ENCODE data around the gene SCRN3. TPM values are rescaled to one million over a fixed set of nuclear protein-coding genes. Genes with fewer than 3 reads are reported as not detected.

SCRN3 gene
- total RNA-seq (2021; ENCODE audit: unreplicated experiment) (7.7 TPM), Bru-seq, nascent RNA (percentile 50 among the genes with signal in this experiment), BruChase-seq, experiment 1, labeled RNA remaining after a 6-hour chase (percentile 55 among the genes with signal in this experiment), BruChase-seq, experiment 2, labeled RNA remaining after a 2-hour chase (percentile 56 among the genes with signal in this experiment)
- polyA plus RNA-seq (2012) = 3.3 and 6.5 TPM in 2 replicates
- long read RNA-seq, partial matches to known transcripts = 1 of 14 reads
- long read RNA-seq, other reads (novel, unspliced or antisense) = 9 of 14 reads

DNA sequence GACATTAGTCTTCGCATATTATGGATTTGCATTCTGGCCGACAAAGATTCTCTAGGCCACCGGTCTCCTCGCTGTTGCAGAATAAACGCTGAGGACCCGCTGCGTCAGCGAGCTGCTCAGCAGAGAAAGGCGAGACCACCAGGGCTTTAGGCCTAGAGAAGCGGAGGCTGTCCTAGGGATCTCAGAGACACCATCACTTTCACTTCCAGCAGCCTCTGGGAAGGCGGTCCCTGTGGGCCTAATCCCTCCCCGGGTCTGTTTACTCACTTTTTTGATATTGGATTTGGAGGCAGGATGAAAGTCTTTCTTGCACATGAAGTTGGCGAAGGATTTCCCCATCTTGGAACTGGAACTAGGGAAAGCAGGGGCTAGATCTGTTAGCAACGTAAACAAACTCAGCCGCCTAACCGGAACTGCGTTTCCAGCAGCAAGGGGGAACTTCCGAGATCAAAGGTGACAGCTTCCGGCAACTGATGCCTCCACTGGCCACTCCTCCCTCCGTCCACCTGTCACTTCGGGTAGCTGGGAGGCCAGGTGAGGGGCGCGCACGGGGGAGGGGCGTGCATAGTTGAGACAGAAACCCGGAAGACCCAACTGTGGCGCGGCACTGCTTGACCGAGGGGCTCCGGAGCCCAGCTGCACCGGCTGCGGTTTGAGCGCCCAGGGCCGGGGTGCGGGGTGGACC lies at the start of gene SCRN3:
TSS of gene SCRN3 (plus strand) at position 447 of the 685 bp plus-strand sequence. CDS start 2,554 bp downstream, outside the sequence.
- RAD21 ChIA-PET (ENCODE audit: low non-redundant PET in 1 of 2, low total read pairs in 2 of 2, uncharacterized antibody in 2 of 2, unreplicated experiment in 2 of 2) = no interaction called here
- Histone ChIP-seq H4K20me1 (ENCODE audit: insufficient read depth) (no peaks in the 10 kb centered on the region), H3K27me3 (ENCODE audit: insufficient read depth, low read length) (no peaks in the 10 kb centered on the region), H3K79me2 (ENCODE audit: insufficient read depth, low read length) (peaks cover 22% of the 10 kb centered on the region), H2AFZ (ENCODE audit: low read depth, low read length, poor library complexity, severe bottlenecking) (peak within 1 kb of the TSS; percentile 89), H3K4me2 (ENCODE audit: low read length) (peak within 1 kb of the TSS; percentile 96), H3K36me3 (ENCODE audit: control insufficient read depth in 1 of 2, insufficient read depth in 2 of 2, low read length in 2 of 2) (no peaks in the 10 kb centered on the region), H3K9me3 (ENCODE audit: control insufficient read depth in 1 of 2, insufficient read depth in 1 of 2, low read depth in 1 of 2, low read length in 2 of 2) (no peaks in the 10 kb centered on the region), H3K9ac (ENCODE audit: low read length) (peak within 1 kb of the TSS; percentile 74), H3K4me1 (ENCODE audit: control insufficient read depth in 1 of 2, insufficient read depth in 2 of 2, low read length in 2 of 2) (peaks cover 7 to 11% of the 10 kb centered on the region in 2 experiments; a peak in 3 of 4 replicates), H3K27ac (ENCODE audit: low read depth, low read length) (peak within 1 kb of the TSS; percentile 51), H3K4me3 (replicated peaks in 1 of 2; ENCODE audit: low read depth in 1 of 2, low read length in 2 of 2) (peak within 1 kb of the TSS; percentile 71 to 99), H3K9me2 (ENCODE audit: insufficient read depth) (no peaks in the 10 kb centered on the region)
- CTCF ChIA-PET = interaction anchor here (0.9 kb wide), 1 partner anchor 68 kb away, joined by 3 read pairs; no protein-coding TSS in a partner anchor
- BruUV-seq (replicated peaks) = TSS peak; percentile 73
- POLR2A ChIA-PET = interaction anchor here (0.7 kb wide), 1 partner anchor 21 kb away, joined by 3 read pairs; no protein-coding TSS in a partner anchor
- ATAC-seq = peak; percentile 96
- peak; percentile 68 for DNase-seq (ENCODE audit: low read depth, low spot score)
- intact Hi-C loops (cut with micrococcal nuclease) = no loop called here
- TF ChIP-seq TCF7L2 (IDR thresholded peaks at IDR 0.05; ENCODE audit: borderline replicate concordance, extremely low read depth, insufficient read depth, insufficient read length) (no peak), POLR2AphosphoS5 (IDR thresholded peaks at IDR 0.05; ENCODE audit: low read depth, low read length) (peak; percentile 81), SP1 (IDR thresholded peaks at IDR 0.05; ENCODE audit: low read depth) (no peak), ZBTB33 (IDR thresholded peaks at IDR 0.05; ENCODE audit: extremely low read depth, insufficient replicate concordance, low read length) (no peak), ZNF274 (IDR thresholded peaks at IDR 0.05; ENCODE audit: low read depth, low read length) (no peak), CEBPB (IDR thresholded peaks at IDR 0.05; ENCODE audit: low read depth) (no peak), SRF (IDR thresholded peaks at IDR 0.05; ENCODE audit: low read depth) (no peak), POLR2A (IDR thresholded peaks at IDR 0.05; ENCODE audit: borderline replicate concordance, extremely low read depth, insufficient read depth, insufficient read length) (peak; percentile 28), EGR1 (IDR thresholded peaks at IDR 0.05; ENCODE audit: low read depth) (peak; percentile 50; the same call in 1 of the 2 replicates), FOSL1 (IDR thresholded peaks at IDR 0.05; ENCODE audit: low read depth) (0 out of 2 replicates have a peak, but pooled peaks have one; percentile 9), CBX3 (IDR thresholded peaks at IDR 0.05; ENCODE audit: low read depth) (0 out of 2 replicates have a peak, but pooled peaks have one; percentile 8), JUND (IDR thresholded peaks at IDR 0.05) (no peak), EZH2phosphoT487 (IDR thresholded peaks at IDR 0.05; ENCODE audit: borderline replicate concordance) (no peak), SIN3A (IDR thresholded peaks at IDR 0.05; ENCODE audit: low read depth) (peak; percentile 73)
- TF ChIP-seq, protein P1, sequence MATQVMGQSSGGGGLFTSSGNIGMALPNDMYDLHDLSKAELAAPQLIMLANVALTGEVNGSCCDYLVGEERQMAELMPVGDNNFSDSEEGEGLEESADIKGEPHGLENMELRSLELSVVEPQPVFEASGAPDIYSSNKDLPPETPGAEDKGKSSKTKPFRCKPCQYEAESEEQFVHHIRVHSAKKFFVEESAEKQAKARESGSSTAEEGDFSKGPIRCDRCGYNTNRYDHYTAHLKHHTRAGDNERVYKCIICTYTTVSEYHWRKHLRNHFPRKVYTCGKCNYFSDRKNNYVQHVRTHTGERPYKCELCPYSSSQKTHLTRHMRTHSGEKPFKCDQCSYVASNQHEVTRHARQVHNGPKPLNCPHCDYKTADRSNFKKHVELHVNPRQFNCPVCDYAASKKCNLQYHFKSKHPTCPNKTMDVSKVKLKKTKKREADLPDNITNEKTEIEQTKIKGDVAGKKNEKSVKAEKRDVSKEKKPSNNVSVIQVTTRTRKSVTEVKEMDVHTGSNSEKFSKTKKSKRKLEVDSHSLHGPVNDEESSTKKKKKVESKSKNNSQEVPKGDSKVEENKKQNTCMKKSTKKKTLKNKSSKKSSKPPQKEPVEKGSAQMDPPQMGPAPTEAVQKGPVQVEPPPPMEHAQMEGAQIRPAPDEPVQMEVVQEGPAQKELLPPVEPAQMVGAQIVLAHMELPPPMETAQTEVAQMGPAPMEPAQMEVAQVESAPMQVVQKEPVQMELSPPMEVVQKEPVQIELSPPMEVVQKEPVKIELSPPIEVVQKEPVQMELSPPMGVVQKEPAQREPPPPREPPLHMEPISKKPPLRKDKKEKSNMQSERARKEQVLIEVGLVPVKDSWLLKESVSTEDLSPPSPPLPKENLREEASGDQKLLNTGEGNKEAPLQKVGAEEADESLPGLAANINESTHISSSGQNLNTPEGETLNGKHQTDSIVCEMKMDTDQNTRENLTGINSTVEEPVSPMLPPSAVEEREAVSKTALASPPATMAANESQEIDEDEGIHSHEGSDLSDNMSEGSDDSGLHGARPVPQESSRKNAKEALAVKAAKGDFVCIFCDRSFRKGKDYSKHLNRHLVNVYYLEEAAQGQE (IDR thresholded peaks at IDR 0.05; ENCODE audit: low read depth) = no peak
- TF ChIP-seq, protein P2, sequence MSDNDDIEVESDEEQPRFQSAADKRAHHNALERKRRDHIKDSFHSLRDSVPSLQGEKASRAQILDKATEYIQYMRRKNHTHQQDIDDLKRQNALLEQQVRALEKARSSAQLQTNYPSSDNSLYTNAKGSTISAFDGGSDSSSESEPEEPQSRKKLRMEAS (IDR thresholded peaks at IDR 0.05) = peak; percentile 58; the same call in 1 of the 2 replicates
- TF ChIP-seq, protein P3, sequence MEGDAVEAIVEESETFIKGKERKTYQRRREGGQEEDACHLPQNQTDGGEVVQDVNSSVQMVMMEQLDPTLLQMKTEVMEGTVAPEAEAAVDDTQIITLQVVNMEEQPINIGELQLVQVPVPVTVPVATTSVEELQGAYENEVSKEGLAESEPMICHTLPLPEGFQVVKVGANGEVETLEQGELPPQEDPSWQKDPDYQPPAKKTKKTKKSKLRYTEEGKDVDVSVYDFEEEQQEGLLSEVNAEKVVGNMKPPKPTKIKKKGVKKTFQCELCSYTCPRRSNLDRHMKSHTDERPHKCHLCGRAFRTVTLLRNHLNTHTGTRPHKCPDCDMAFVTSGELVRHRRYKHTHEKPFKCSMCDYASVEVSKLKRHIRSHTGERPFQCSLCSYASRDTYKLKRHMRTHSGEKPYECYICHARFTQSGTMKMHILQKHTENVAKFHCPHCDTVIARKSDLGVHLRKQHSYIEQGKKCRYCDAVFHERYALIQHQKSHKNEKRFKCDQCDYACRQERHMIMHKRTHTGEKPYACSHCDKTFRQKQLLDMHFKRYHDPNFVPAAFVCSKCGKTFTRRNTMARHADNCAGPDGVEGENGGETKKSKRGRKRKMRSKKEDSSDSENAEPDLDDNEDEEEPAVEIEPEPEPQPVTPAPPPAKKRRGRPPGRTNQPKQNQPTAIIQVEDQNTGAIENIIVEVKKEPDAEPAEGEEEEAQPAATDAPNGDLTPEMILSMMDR (IDR thresholded peaks at IDR 0.05 in 2 of 3, conservative IDR thresholded peaks at IDR 0.05 in 1 of 3; ENCODE audit: borderline replicate concordance in 1 of 3, insufficient read depth in 1 of 3, low read depth in 2 of 3, low read length in 2 of 3) = no peak
- TF ChIP-seq, protein P4, sequence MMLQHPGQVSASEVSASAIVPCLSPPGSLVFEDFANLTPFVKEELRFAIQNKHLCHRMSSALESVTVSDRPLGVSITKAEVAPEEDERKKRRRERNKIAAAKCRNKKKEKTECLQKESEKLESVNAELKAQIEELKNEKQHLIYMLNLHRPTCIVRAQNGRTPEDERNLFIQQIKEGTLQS (IDR thresholded peaks at IDR 0.05) = no peak

All from HCT116 (cell line).